ENCODE data around the gene NTRK3.

GRCh38 chr15:88080616-88081015 lies 175.9 kb downstream of the NTRK3 start:
- TF ChIP-seq CTCF (IDR thresholded peaks at IDR 0.05; ENCODE audit: borderline replicate concordance, extremely low read depth, low read length, poor library complexity, severe bottlenecking) (no peak), EZH2 (IDR thresholded peaks at IDR 0.05; ENCODE audit: borderline replicate concordance, low read depth, low read length, severe bottlenecking) (no peak)
